ENCODE results near the gene RPS8.

Gene RPS8

DNA sequence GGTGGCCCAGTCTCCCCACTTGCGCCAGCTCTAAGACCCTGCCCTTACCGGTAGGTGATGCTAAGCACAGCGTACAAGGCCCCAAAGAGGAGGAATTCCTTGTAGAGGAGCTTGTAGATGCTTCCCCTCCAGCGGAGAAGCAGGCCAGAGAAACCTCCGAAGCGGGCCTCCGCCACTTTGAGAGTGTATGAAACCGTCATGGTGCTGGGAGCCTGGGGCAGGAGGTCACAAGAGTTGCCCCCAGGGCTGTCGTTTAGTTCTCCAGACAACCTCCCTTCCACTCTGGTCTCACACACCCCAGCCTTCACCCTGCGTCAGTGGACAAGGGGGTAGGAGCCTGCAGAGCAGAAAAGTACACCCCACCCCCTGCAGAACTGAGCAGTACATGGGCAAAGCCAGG lies 12.2 kb downstream of the RPS8 start (continued):
- TF ChIP-seq, protein P1, sequence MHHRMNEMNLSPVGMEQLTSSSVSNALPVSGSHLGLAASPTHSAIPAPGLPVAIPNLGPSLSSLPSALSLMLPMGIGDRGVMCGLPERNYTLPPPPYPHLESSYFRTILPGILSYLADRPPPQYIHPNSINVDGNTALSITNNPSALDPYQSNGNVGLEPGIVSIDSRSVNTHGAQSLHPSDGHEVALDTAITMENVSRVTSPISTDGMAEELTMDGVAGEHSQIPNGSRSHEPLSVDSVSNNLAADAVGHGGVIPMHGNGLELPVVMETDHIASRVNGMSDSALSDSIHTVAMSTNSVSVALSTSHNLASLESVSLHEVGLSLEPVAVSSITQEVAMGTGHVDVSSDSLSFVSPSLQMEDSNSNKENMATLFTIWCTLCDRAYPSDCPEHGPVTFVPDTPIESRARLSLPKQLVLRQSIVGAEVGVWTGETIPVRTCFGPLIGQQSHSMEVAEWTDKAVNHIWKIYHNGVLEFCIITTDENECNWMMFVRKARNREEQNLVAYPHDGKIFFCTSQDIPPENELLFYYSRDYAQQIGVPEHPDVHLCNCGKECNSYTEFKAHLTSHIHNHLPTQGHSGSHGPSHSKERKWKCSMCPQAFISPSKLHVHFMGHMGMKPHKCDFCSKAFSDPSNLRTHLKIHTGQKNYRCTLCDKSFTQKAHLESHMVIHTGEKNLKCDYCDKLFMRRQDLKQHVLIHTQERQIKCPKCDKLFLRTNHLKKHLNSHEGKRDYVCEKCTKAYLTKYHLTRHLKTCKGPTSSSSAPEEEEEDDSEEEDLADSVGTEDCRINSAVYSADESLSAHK (tag by site-specific recombination; IDR thresholded peaks at IDR 0.05) = peak; percentile 73

DNA sequence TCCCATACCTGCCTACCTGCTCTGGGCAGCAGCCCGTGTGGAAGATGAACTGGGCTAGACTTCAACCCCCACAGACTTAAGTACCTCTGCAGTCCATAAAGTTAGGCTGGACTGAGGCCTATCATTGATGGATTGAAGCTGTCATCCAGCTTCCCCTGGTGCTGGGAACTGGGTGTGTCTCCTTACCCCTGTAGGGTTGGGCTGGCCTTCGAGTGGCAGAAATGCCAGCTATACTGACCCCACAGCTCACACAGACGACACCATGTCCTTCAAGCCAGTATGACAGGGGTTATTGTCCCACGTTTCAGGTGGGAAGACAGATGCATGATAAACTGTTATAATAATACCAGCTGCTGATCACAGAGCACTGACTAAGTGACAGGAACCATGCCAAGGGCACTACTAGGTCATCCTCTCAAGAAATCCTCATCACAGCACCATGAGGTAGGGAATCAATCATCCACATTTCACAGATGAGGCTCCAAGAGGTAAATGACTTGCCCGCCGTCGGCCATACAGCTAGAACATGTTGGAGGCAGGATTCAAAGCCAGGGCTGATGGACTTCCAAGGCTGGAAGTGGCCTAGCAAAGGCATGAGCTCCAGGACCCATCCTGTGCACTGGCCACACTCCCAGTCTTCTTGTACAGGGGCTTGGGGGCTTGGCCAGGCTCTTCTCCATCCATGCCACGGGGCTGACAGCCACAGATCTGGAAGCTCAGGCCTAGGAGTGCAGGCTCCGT lies 12.9 kb downstream of the RPS8 start, which contains the start of gene BEST4:
Gene BEST4 (minus strand): TSS at position 51 of the 741 bp plus-strand sequence. CDS start 465 bp downstream, outside the sequence.
- Histone ChIP-seq H3K9me3 (ENCODE audit: control insufficient read depth, insufficient read depth, low read depth, low read length) (no peaks in the 10 kb centered on the region), H3K27ac (ENCODE audit: extremely low read depth, low read depth, low read length) (no peak within 1 kb of the TSS)

DNA sequence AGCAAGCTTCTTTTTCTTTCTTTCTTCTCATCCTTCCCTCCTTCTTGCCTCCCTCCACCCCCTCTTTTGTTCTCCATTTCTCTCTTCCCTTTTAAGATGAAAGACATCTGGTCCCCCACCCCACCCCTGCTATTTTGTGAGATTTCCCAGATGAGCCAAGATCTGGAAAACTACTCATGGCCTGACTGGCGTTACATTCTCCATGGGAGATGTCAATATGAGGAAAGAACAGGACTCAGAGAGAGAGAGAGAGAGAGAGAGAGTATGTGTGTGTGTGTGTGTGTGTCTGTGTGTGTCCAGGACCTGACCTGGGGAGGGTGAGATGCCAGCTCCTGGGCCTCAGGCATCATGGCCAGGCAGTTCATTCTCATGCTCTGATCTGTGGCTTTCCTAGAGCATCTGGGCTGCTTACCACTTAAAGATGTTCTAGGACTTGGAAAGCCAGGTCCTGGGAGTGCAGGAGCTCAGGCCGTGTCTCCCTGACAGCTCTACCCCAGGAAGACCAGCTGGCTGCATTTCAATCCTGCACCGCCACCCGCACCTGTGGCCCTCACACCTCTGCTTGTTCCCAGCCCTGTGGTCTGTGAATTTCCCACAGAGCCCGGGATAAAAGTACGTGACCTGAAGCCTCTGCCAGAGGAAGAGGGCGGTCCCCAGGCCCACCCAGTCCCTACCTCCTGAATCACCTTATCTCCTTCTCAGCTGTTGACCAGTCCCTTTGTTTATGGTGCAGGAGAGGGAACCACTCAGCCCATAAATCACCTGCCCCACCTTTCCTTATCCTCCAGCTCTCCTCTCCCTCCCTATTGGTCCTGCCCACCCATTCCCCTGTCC lies 15.8 kb downstream of the RPS8 start:
- Histone ChIP-seq H3K9me3 (ENCODE audit: control insufficient read depth, insufficient read depth, low read depth, low read length) (no peaks in the 10 kb centered on the region), H3K4me1 (ENCODE audit: control insufficient read depth, insufficient read depth, low read length) (no peaks in the 10 kb centered on the region), H3K27ac (ENCODE audit: extremely low read depth, low read depth, low read length) (no peak overlapping the region), H3K4me3 (ENCODE audit: low read depth, low read length) (no peak overlapping the region), H3K36me3 (ENCODE audit: control insufficient read depth in 2 of 2, insufficient read depth in 1 of 2, low read length in 2 of 2) (no peaks in the 10 kb centered on the region)
- POLR2A ChIA-PET = interaction anchor here (0.8 to 5.6 kb wide), 4 partner anchors 9 to 221 kb away, joined by 3 to 41 read pairs (median 6); partner anchors contain the start of genes HECTD3, PLK3, RPS8 and UROD
- CTCF ChIA-PET = interaction anchor here (1.0 to 1.3 kb wide), 2 partner anchors 9 to 17 kb away, joined by 4 to 8 read pairs; partner anchors contain the start of genes BTBD19 and PLK3
- TF ChIP-seq SP7 (tag by site-specific recombination; IDR thresholded peaks at IDR 0.05) = peak; percentile 61; the same call in 1 of the 2 replicates
- TF ChIP-seq ZNF433 (tag by site-specific recombination; IDR thresholded peaks at IDR 0.05; ENCODE audit: low read depth) = no peak
- no peak for TF ChIP-seq MEIS1 (CRISPR knock-in tag; IDR thresholded peaks at IDR 0.05; ENCODE audit: borderline replicate concordance)
- TF ChIP-seq ZFHX2 (tag by site-specific recombination; conservative IDR thresholded peaks at IDR 0.05) = no peak
- TF ChIP-seq, protein P2, sequence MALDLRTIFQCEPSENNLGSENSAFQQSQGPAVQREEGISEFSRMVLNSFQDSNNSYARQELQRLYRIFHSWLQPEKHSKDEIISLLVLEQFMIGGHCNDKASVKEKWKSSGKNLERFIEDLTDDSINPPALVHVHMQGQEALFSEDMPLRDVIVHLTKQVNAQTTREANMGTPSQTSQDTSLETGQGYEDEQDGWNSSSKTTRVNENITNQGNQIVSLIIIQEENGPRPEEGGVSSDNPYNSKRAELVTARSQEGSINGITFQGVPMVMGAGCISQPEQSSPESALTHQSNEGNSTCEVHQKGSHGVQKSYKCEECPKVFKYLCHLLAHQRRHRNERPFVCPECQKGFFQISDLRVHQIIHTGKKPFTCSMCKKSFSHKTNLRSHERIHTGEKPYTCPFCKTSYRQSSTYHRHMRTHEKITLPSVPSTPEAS (tag by site-specific recombination; IDR thresholded peaks at IDR 0.05) = peak; percentile 79
- no peak for TF ChIP-seq ZNF473 (tag by site-specific recombination; IDR thresholded peaks at IDR 0.05)
- no peak for TF ChIP-seq KLF10 (tag by site-specific recombination; IDR thresholded peaks at IDR 0.05)
- TF ChIP-seq ZBTB48 (tag by site-specific recombination; IDR thresholded peaks at IDR 0.05) = no peak
- TF ChIP-seq, protein P3, sequence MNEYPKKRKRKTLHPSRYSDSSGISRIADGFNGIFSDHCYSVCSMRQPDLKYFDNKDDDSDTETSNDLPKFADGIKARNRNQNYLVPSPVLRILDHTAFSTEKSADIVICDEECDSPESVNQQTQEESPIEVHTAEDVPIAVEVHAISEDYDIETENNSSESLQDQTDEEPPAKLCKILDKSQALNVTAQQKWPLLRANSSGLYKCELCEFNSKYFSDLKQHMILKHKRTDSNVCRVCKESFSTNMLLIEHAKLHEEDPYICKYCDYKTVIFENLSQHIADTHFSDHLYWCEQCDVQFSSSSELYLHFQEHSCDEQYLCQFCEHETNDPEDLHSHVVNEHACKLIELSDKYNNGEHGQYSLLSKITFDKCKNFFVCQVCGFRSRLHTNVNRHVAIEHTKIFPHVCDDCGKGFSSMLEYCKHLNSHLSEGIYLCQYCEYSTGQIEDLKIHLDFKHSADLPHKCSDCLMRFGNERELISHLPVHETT (tag by site-specific recombination; IDR thresholded peaks at IDR 0.05) = no peak
- TF ChIP-seq, protein P4, sequence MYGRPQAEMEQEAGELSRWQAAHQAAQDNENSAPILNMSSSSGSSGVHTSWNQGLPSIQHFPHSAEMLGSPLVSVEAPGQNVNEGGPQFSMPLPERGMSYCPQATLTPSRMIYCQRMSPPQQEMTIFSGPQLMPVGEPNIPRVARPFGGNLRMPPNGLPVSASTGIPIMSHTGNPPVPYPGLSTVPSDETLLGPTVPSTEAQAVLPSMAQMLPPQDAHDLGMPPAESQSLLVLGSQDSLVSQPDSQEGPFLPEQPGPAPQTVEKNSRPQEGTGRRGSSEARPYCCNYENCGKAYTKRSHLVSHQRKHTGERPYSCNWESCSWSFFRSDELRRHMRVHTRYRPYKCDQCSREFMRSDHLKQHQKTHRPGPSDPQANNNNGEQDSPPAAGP (tag by site-specific recombination; IDR thresholded peaks at IDR 0.05) = peak; percentile 98
- TF ChIP-seq ZNF600 (tag by site-specific recombination; IDR thresholded peaks at IDR 0.05) = 0 out of 2 replicates have a peak, but pooled peaks have one; percentile 42
- TF ChIP-seq SETDB1 (IDR thresholded peaks at IDR 0.05; ENCODE audit: insufficient read length, low read length) = no peak
- TF ChIP-seq, protein P5, sequence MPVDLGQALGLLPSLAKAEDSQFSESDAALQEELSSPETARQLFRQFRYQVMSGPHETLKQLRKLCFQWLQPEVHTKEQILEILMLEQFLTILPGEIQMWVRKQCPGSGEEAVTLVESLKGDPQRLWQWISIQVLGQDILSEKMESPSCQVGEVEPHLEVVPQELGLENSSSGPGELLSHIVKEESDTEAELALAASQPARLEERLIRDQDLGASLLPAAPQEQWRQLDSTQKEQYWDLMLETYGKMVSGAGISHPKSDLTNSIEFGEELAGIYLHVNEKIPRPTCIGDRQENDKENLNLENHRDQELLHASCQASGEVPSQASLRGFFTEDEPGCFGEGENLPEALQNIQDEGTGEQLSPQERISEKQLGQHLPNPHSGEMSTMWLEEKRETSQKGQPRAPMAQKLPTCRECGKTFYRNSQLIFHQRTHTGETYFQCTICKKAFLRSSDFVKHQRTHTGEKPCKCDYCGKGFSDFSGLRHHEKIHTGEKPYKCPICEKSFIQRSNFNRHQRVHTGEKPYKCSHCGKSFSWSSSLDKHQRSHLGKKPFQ (tag by site-specific recombination; IDR thresholded peaks at IDR 0.05) = no peak
- TF ChIP-seq, protein P6, sequence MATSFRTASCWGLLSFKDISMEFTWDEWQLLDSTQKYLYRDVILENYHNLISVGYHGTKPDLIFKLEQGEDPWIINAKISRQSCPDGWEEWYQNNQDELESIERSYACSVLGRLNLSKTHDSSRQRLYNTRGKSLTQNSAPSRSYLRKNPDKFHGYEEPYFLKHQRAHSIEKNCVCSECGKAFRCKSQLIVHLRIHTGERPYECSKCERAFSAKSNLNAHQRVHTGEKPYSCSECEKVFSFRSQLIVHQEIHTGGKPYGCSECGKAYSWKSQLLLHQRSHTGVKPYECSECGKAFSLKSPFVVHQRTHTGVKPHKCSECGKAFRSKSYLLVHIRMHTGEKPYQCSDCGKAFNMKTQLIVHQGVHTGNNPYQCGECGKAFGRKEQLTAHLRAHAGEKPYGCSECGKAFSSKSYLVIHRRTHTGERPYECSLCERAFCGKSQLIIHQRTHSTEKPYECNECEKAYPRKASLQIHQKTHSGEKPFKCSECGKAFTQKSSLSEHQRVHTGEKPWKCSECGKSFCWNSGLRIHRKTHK (tag by site-specific recombination; IDR thresholded peaks at IDR 0.05) = no peak
- TF ChIP-seq SP2 (tag by site-specific recombination; IDR thresholded peaks at IDR 0.05) = no peak
- no peak for TF ChIP-seq ZNF548 (tag by site-specific recombination; IDR thresholded peaks at IDR 0.05)
- no peak for TF ChIP-seq ZNF830 (tag by site-specific recombination; IDR thresholded peaks at IDR 0.05; ENCODE audit: low read depth)
- TF ChIP-seq ZNF366 (tag by site-specific recombination; conservative IDR thresholded peaks at IDR 0.05) = peak; percentile 30; the same call in 1 of the 2 replicates

More for the DNA sequence above, 12.9 kb downstream of the RPS8 start, which contains the start of gene BEST4:
- POLR2A ChIA-PET = interaction anchor here (0.5 to 5.6 kb wide), 7 partner anchors 13 to 69 kb away, joined by 3 to 41 read pairs (median 3); partner anchors contain the start of genes BTBD19, PTCH2 and RPS8
- CTCF ChIA-PET = interaction anchor here (0.5 to 2.3 kb wide), 6 partner anchors 9 to 515 kb away, joined by 3 to 11 read pairs (median 4); partner anchors contain the start of genes RNU5D-1 and RPS8
- H3K4me3 ChIP-seq (ENCODE audit: low read depth, low read length) = no peak within 1 kb of the TSS
- no peak for TF ChIP-seq ZNF549 (tag by site-specific recombination; IDR thresholded peaks at IDR 0.05)
- peak; percentile 58 for TF ChIP-seq ZBTB20 (tag by site-specific recombination; IDR thresholded peaks at IDR 0.05)
- 0 out of 2 replicates have a peak, but pooled peaks cover 2% of the 10 kb centered on the region for H3K4me1 ChIP-seq (ENCODE audit: control insufficient read depth, insufficient read depth, low read length)
- no peaks in the 10 kb centered on the region for H3K36me3 ChIP-seq (ENCODE audit: control insufficient read depth in 2 of 2, insufficient read depth in 1 of 2, low read length in 2 of 2)

Data from HEK293 (cell line).